Measurements from ENCODE around the gene PPP1R12C.

PPP1R12C gene

DNA sequence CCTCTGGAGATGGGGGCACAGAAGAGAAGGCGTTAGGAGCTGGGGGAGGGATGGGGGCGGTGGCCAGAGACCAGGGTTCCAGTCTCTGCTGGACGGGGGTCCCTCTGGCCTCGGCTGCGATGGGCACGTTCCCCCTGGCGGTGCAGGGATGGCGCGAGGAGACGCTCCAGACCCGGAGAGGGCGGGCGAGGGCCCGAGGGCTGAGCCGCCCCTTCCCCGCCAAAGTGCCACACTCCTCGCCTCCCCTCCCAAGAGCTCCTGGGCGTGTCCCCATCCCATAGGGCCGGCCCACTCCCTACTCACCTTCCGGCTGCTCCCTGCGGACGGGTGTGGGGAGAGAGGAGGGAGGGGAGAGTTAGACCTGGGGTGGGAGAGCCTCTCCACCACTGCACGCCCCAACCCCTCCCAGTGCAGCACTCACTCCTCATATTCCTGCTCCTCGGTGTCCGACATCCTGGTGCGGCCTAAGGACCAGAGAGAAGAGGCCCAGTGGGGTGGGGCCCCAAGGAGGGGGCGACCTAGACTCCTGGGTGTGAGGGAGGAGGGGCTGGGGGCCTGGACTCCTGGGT is 29.4 kb upstream of the PPP1R12C start:
- DNase-seq (ENCODE audit: low read depth, low spot score), result no peak

DNA sequence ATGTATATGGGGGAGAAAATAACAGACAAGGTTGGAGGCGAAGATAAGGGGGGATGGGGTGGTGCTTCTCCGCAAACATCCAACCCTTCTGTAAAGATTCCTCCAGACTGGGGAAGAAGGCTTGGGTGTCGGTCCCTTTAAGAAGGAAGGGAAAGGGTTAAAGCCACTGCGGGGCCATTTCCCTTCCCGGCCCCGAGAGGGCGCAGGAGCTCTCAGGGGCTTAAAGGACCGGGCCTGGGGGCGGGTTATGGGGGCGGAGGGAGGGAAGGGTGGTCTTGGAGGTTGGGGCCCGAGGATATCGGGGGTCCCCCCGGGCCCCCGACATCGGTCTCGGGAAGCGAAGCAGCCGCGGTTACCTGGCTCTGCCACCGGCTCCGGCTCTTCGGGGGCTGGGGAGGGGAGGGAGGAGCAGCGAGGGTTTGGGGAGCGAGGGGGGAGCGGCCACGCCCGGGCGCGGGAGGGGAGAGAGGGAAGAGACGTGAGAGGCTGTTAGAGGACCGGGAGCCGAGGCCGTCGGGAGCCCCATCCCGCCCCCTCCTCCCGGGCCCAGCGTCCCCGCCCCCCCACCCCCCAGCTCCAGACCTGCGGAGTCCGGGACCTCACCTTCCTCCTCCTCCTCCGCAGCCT is 28.8 kb upstream of the PPP1R12C start:
- DNase-seq (ENCODE audit: low read depth, low spot score), result no peak

DNA sequence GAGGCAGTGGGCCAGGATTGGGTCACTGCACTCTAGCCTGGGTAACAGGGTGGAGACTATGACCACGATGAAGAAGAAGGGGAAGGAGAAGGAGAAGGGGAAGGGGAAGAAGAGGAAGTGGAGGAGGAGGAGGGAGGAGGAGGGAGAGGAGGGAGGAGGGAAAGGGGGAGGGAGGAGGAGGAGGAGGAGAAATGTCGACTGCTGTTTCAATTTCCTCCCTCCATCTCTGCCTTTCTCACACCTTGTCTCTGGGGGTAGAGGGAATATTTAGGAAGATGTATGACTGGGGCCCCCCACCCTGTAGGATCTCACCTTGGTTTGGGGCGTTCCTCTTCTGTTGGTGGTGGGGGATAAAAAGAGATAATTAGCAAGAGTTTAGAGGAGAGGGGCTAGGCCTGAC is 27.8 kb upstream of the PPP1R12C start:
- DNase-seq (ENCODE audit: low read depth, low spot score), result no peak

DNA sequence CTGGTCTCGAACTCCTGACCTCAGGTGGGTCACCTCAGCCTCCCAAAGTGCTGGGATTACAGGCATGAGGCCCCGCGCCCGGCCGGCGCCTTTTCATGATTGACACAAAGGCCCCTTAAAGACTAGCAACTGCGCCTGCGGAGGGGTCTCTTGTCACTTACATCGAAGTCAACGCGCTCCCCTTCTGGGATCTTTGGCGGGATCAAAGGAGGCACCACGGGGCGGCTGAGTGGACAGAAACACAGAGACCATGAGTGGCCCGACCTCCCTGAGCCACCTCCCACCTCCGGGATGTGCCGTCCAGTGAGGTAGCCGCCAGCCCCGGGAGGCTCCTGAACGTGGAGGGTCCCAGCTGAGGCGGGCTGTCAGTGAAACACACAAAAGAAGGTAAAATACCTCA is 24.3 kb upstream of the PPP1R12C start:
- DNase-seq (ENCODE audit: low read depth, low spot score), result no peak

DNA sequence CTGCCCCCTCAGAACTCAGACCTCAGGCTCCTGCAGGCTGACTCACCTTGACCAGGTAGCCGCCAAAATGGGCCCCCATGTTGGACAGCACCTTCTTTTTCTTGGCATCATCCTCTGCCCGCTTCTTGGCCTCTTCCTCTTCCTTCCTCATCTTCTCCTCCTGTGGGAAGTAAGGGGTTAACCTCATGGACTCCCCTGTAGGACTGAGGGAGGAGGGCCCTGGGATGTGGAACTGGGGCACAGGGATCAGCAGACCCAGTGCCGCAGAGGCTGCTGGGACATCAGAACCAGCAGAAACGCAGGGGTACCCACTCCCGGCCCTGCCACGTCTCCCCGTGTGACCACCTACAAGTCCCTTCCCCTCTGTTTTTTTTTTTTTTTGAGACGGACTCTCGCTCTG is 20.5 kb upstream of the PPP1R12C start:
- no peak for DNase-seq (ENCODE audit: low read depth, low spot score)

DNA sequence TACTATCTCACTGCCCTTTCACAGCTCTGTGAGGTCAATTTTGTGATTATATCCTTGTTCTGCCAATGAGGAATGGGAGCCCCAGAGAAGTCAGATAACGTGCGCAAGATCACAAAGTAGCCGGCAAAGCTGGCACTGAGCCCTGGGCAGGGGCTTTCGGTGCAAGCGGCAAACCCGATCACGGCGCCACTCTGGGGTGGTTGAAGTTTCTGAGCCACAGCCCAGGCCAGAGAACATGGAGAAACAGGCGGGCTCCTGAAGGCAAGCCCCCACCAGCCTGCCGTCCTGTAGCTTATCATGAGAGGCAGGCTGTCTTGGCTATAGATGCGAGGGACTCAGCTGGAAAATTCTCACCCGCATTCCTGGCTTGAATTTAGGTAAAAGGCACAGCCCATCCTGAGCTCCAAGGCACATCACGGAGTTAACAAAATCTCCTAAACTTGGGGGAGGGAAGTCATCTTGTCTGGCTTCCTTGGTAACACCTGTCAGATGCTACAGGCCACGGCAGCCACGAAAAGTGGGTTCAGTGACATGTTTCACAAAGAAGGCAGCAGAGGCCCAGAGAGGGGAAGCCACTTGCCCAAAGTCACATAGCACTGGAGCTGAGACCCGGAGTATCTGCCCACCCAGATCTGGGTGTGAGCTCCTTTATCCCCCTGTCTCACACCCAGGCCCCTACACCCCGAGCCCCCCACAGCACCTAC is 19.1 kb upstream of the PPP1R12C start:
- DNase-seq (ENCODE audit: low read depth, low spot score), result no peak

DNA sequence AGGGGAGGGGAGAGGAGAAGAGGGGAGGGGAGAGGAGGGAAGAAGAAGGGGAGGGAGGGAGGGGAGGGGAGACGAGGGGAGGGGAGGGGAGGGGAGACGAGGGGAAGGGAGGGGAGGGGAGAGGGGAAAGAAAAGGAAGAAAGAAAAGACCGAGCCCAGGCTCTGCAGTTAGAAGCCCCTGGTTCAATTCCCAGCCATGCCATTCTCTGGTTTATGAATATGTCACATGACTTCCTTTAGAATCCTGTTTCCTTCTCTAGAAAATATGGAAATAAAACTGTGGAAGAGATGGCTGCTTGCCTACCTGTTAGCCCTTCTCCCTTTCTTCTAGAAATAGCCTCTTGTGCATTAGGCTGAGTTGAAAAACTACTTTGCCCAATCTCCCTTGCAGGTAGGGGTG is 17.3 kb upstream of the PPP1R12C start:
- DNase-seq (ENCODE audit: low read depth, low spot score), result no peak

DNA sequence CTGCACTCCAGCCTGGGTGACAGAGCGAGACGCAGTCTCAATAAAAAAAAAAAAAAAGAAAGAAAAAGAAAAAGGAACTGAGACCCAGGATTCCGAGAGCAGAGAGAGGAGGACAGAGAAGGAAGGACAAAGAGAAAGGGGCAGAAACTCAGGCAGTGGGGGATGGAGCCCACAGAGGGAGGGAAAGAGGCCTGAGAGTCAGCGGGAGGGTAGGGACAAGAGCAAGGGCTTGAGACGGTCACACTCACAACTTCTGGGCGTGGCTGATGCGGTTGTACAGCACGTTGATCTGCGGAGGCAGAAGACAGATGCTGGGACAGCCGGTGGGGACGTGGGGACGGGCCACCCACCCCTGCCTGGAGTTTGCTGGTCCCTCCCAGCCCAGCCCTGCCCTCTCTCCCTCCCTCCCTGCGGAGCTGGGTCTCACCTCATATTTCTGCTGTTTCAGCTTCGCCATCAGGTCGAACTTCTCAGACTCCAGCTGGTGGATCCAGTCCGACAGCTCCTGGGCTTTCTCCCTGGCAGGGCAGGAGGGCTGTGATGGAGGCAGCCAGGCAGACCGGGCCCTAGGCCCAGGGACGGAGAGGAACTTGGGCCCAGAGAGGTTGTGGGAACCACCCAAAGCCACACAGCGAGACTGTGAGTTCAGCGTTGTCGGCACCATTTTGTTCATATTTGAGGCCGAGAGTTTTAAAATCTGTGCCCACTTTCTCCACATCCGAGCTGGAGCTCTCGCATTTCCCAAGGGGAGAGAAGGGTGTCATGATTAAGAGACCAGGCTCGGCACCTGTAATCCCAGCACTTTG is 16.4 kb upstream of the PPP1R12C start:
- DNase-seq (ENCODE audit: low read depth, low spot score), result no peak

DNA sequence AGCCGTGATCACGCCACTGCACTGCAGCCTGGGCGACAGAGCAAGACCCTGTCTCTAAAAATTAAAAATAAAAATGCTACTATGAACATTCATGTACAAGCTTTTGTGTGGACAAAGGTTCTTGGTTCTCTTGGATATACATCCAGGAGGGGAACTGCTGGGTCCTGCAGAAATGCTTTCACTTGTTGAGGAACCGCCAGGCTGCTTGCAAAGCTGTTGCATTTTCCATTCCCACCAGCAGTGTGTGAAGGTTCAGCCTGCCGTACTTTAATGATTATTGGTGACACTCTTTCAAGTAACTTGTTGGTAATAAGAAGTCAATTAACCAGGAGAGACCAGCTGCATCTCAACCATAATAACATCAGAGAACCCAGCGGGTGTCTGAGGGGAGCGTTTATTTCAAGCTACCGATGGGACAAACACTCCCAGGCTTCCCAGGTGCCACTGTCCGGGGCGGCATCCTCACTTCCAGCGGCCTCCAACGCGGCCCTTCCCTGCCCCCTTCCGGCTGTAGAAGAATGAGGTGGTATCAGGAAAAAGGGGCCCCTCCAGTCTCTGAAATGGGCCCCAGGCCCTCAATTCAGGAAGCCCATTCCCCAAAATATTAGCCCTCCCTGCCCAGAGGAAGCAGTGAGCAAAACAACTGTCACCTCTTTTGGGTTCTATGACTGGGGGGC is 15.2 kb upstream of the PPP1R12C start:
- DNase-seq (ENCODE audit: low read depth, low spot score), result no peak

DNA sequence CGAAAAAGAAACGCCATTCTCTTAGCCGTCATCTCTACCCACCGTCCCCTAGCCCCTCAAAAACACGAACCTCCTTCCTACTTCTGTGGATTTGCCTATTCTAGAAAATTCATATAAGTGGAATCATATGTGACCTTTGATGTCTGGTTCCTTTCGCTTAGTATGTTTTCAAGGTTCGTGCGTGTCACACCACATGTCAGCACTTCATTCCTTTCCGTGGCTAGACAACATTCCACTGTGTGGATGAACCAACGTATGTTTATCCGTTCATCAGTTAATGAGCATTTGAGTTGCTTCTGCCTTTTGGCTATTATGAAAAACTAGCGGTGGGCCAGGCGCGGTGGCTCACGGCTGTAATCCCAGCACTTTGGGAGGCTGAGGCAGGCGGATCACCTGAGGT is 14.0 kb upstream of the PPP1R12C start:
- DNase-seq (ENCODE audit: low read depth, low spot score), result no peak

DNA sequence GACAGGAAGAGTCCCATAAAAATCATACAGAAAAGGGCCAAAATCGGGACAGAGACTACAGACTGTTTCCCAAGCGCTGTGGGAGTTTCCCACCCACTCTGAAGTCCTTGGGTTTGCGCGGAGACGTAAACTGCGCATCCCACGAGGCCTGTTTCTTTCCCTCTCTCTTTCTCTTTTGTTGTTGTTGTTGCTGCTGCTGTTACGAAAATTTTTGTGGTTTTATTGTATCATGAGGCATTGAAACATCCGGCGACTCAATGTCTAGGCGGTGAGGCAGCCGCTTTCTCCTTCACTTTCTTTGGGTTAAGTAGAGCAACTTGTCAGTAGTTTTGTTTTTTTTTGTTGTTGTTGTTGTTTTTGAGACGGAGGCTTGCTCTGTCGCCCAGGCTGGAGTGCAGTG is 1.6 kb upstream of the PPP1R12C start:
- DNase-seq (ENCODE audit: low read depth, low spot score), result no peak

DNA sequence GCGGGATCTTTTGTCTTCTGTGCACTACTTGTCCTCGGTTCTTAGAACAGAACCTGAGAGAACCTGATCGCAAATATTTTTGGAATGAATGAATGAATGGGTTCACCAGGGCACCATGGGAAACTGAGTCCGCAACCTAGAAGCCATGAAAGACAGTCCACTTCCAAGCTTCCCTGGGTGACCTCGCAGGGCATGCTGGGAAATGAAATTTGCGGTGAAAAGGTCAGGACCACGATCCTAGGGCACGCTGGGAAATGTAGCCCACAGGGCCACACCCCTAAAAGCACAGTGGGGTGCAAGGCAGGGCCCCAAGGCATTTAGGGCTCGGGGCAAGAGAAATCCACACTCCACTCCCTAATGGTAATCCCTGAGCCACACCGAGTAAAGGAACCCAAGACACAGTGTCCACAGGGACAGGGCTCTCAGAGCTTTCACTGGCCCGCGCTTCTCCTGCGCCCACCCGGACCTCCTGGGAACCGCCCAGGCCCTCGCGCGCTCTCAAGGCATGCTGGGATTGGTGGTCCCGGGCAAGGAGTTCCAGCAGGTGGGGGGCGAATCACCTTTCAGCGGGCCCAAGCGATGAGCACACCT is 1.1 kb upstream of the PPP1R12C start:
- DNase-seq (ENCODE audit: low read depth, low spot score), result no peak

DNA sequence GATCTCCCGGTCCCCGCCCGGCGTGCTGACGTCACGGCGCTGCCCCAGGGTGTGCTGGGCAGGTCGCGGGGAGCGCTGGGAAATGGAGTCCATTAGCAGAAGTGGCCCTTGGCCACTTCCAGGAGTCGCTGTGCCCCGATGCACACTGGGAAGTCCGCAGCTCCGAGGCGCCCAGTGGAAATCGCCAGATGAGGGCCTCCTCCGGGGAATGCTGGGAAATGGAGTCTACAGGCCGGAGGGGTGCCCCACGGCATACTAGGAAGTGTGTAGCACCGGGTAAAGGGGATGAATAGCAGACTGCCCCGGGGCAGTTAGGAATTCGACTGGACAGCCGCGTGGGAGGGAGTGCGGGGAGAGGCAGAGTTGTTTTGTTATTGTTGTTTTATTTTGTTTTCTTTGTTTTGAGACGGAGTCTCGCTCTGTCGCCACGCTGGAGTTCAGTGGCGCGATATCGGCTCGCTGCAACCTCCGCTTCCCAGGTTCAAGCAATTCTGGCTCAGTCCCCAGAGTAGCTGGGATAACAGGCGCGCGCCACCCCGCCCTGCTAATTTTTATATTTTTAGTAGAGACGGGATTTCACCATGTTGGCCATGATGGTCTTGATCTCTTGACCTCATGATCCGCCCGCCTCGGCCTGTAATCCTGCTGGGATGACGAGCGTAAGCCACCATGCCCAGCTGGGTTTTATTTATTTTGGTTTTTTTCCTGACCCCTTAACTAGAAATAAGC is 390 bp upstream of the PPP1R12C start:
- peak; percentile 92 for DNase-seq (ENCODE audit: low read depth, low spot score)

DNA sequence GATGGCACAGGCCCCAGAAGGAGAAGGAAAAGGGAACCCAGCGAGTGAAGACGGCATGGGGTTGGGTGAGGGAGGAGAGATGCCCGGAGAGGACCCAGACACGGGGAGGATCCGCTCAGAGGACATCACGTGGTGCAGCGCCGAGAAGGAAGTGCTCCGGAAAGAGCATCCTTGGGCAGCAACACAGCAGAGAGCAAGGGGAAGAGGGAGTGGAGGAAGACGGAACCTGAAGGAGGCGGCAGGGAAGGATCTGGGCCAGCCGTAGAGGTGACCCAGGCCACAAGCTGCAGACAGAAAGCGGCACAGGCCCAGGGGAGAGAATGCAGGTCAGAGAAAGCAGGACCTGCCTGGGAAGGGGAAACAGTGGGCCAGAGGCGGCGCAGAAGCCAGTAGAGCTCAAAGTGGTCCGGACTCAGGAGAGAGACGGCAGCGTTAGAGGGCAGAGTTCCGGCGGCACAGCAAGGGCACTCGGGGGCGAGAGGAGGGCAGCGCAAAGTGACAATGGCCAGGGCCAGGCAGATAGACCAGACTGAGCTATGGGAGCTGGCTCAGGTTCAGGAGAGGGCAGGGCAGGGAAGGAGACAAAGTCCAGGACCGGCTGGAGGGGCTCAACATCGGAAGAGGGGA is 1.1 kb downstream of the PPP1R12C start:
- DNase-seq (ENCODE audit: low read depth, low spot score), result no peak

DNA sequence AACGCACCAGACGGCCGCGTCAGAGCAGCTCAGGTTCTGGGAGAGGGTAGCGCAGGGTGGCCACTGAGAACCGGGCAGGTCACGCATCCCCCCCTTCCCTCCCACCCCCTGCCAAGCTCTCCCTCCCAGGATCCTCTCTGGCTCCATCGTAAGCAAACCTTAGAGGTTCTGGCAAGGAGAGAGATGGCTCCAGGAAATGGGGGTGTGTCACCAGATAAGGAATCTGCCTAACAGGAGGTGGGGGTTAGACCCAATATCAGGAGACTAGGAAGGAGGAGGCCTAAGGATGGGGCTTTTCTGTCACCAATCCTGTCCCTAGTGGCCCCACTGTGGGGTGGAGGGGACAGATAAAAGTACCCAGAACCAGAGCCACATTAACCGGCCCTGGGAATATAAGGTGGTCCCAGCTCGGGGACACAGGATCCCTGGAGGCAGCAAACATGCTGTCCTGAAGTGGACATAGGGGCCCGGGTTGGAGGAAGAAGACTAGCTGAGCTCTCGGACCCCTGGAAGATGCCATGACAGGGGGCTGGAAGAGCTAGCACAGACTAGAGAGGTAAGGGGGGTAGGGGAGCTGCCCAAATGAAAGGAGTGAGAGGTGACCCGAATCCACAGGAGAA is 1.9 kb downstream of the PPP1R12C start:
- no peak for DNase-seq (ENCODE audit: low read depth, low spot score)

DNA sequence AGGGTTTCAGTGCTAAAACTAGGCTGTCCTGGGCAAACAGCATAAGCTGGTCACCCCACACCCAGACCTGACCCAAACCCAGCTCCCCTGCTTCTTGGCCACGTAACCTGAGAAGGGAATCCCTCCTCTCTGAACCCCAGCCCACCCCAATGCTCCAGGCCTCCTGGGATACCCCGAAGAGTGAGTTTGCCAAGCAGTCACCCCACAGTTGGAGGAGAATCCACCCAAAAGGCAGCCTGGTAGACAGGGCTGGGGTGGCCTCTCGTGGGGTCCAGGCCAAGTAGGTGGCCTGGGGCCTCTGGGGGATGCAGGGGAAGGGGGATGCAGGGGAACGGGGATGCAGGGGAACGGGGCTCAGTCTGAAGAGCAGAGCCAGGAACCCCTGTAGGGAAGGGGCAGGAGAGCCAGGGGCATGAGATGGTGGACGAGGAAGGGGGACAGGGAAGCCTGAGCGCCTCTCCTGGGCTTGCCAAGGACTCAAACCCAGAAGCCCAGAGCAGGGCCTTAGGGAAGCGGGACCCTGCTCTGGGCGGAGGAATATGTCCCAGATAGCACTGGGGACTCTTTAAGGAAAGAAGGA is 2.8 kb downstream of the PPP1R12C start:
- no peak for DNase-seq (ENCODE audit: low read depth, low spot score)

DNA sequence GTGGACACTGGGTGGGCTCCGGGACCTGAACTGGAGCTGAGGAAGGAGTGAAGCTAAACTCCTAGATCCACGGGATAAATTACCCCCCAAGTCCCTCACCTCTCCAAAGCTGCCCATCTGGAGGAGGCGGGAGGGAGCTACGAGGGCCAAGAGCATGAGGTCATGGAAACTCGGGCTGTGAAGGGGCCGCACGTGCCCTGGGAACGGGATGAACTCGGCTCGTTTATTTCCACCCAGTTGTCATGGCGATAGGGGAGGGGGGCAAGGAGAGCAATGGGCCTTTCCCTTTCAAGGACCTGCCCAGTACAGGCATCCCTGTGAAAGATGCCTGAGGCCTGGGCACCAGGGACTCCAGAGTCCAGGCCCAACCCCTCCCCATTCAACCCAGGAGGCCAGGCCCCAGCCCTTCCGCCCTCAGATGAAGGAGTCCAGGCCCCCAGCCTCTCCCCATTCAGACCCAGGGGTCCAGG is 3.8 kb downstream of the PPP1R12C start:
- no peak for DNase-seq (ENCODE audit: low read depth, low spot score)

DNA sequence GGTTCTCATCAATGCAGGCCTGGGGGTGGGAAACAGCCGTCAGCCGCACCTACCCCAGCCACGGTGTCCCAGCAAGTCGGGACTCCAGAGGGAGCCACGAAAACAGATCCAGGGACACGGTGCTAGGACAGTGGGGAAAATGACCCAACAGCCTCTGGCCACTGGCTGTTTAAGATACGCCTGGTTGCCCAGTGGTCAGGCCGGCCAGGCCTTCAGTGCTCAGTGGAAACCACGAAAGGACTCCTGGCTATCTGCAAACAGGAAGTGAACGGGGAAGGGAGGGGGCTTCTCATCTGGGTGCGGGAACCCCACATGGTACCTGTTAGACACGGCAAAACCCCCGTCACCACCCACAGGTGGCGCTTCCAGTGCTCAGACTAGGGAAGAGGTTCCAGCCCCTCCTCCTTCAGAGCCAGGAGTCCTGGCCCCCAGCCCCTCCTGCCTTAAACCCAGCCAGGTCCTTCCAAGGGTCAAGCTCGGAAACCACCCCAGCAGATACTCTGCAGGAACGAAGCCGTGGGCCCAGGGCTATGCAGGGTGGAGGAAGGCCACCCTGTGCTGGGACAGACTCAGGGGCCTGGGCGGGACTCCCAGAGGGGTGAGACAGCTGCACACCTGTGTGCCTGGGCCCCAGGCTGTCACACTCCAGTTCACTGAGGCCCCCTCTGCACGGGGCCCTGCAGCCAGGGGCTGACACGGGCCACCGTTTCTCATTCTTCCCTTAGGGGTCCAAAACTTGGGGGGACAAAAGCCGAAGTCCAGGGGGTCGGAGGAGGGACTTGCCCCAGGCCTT is 4.5 kb downstream of the PPP1R12C start:
- DNase-seq (ENCODE audit: low read depth, low spot score), result no peak

Measured in activated naive CD8-positive, alpha-beta T cell treated with anti-CD3 and anti-CD28 coated beads, Interleukin-2, amount 50 U/mL, for 16 hours (primary cell).